CD14-positive monocyte (primary cell): Measurements from ENCODE around the gene RIC3. TPM values are rescaled to one million over a fixed set of nuclear protein-coding genes. Genes with fewer than 3 reads are reported as not detected.

Experiments used
- DNase-seq, 3 donors: peaks; one replicate each; pipeline ENCODE4 v3.0.0-alpha.2; 2011 to 2022
- H2AFZ ChIP-seq: 2 replicates; pipeline ENCODE4 v1.6.0; 2012; ENCODE audit warnings: mild to moderate bottlenecking, low read depth, low read length, inconsistent platforms; ENCODE audit not compliant: insufficient read depth, poor library complexity, severe bottlenecking
- H3K27ac ChIP-seq, 2 donors: 1 replicate in 1 of 2; 2 replicates in 1 of 2; pipeline ENCODE4 v1.5.1; 2012 to 2013; ENCODE audit warnings: low read length in 2 of 2, control low read depth in 1 of 2, inconsistent platforms in 1 of 2, low read depth in 1 of 2, mild to moderate bottlenecking in 1 of 2
- H3K27me3 ChIP-seq, 2 donors: one replicate each; pipeline versions ENCODE4 v1.6.0 to v1.6.1; 2011 to 2013; ENCODE audit warnings: low read length in 2 of 2; ENCODE audit not compliant: control insufficient read depth in 2 of 2, insufficient read depth in 2 of 2
- H3K36me3 ChIP-seq, 2 donors: replicated peaks in 1 of 2; 1 replicate in 1 of 2; 2 replicates in 1 of 2; pipeline versions ENCODE4 v1.5.1 to v1.6.1; 2012 to 2013; ENCODE audit warnings: low read length in 2 of 2, control low read depth in 1 of 2, inconsistent platforms in 1 of 2, mild to moderate bottlenecking in 1 of 2; ENCODE audit not compliant: insufficient read depth in 2 of 2, control insufficient read depth in 1 of 2
- H3K4me1 ChIP-seq, 2 donors: 1 replicate in 1 of 2; 2 replicates in 1 of 2; pipeline versions ENCODE4 v1.5.1 to v1.6.1; 2012 to 2013; ENCODE audit warnings: low read length in 2 of 2, control low read depth in 1 of 2, inconsistent platforms in 1 of 2, mild to moderate bottlenecking in 1 of 2, moderate library complexity in 1 of 2; ENCODE audit not compliant: insufficient read depth in 2 of 2, control insufficient read depth in 1 of 2
- H3K4me2 ChIP-seq: replicated peaks from 2 replicates; pipeline ENCODE3; 2012; ENCODE audit warnings: low read length, moderate library complexity, mild to moderate bottlenecking; ENCODE audit not compliant: poor library complexity, severe bottlenecking; ENCODE audit errors: extremely low read depth
- H3K4me3 ChIP-seq, 3 experiments: fragments of 200-600 bp in 1 of 3; sonication (generic) in 1 of 3; replicated peaks in 1 of 3; 1 replicate in 2 of 3; 2 replicates in 1 of 3; pipeline ENCODE4 v1.5.1; 2011 to 2013; ENCODE audit warnings: low read length in 3 of 3, mild to moderate bottlenecking in 3 of 3, control low read depth in 2 of 3, low read depth in 2 of 3, inconsistent platforms in 1 of 3, moderate library complexity in 1 of 3
- H3K79me2 ChIP-seq: 2 replicates; pipeline ENCODE4 v1.6.0; 2012; ENCODE audit warnings: mild to moderate bottlenecking, control low read depth, inconsistent platforms, low read length, moderate library complexity; ENCODE audit not compliant: insufficient read depth
- H3K9ac ChIP-seq: 2 replicates; pipeline ENCODE4 v1.6.0; 2017; ENCODE audit warnings: low read length, mild to moderate bottlenecking; ENCODE audit not compliant: insufficient read depth, poor library complexity, severe bottlenecking
- H3K9me3 ChIP-seq, 2 donors: replicated peaks in 1 of 2; 1 replicate in 1 of 2; 2 replicates in 1 of 2; pipeline versions ENCODE4 v1.5.1 to v1.6.1; 2012 to 2013; ENCODE audit warnings: low read length in 2 of 2, control low read depth in 1 of 2; ENCODE audit not compliant: control insufficient read depth in 1 of 2, insufficient read depth in 1 of 2
- H4K20me1 ChIP-seq: 2 replicates; pipeline ENCODE4 v1.6.0; 2012; ENCODE audit warnings: mild to moderate bottlenecking, low read length, control low read depth, moderate library complexity; ENCODE audit not compliant: insufficient read depth
- H3K27ac Mint-ChIP-seq, 7 donors: one replicate each; pipeline ENCODE4 v1.8.0; 2020; ENCODE audit warnings: mild to moderate bottlenecking in 7 of 7, mixed read lengths in 7 of 7, moderate library complexity in 6 of 7, inconsistent platforms in 2 of 7
- H3K27me3 Mint-ChIP-seq, 3 donors: one replicate each; pipeline ENCODE4 v1.8.0; 2021 to 2022; ENCODE audit warnings: low read depth in 3 of 3, mild to moderate bottlenecking in 3 of 3, mixed read lengths in 3 of 3, moderate library complexity in 3 of 3, inconsistent platforms in 1 of 3
- H3K36me3 Mint-ChIP-seq, 2 donors: one replicate each; pipeline ENCODE4 v1.8.0; 2020; ENCODE audit warnings: mixed read lengths in 2 of 2, inconsistent platforms in 1 of 2, mild to moderate bottlenecking in 1 of 2
- H3K4me1 Mint-ChIP-seq: one replicate; pipeline ENCODE4 v1.8.0; 2020; ENCODE audit warnings: mild to moderate bottlenecking, mixed read lengths
- H3K4me3 Mint-ChIP-seq, 2 donors: one replicate each; pipeline ENCODE4 v1.8.0; 2020; ENCODE audit warnings: mild to moderate bottlenecking in 2 of 2, mixed read lengths in 2 of 2, moderate library complexity in 1 of 2
- H3K9me3 Mint-ChIP-seq, 7 donors: one replicate each; pipeline ENCODE4 v1.8.0; 2020 to 2022; ENCODE audit warnings: mixed read lengths in 7 of 7, mild to moderate bottlenecking in 6 of 7, moderate library complexity in 6 of 7, inconsistent platforms in 2 of 7
- CTCF ChIP-seq: fragments of 200-600 bp; IDR thresholded peaks from one replicate; pipeline ENCODE4 v1.8.0; 2022; ENCODE audit warnings: antibody characterized with exemption, mild to moderate bottlenecking
- WGBS: methylation state at CpG from one replicate; pipeline ENCODE4 v1.1.5; 2013; ENCODE audit warnings: missing lambda C conversion rate; ENCODE audit not compliant: insufficient coverage; 5-methylcytosine and 5-hydroxymethylcytosine counted together
- intact Hi-C, 2 donors: fragments of 100-400 bp; cut with micrococcal nuclease; formaldehyde crosslinking; loops; one replicate each; pipeline versions ENCODE4 v1.15.0 to v1.15.1; 2023
- polyA plus RNA-seq, 3 donors: library from polyadenylated mRNA; depleted of rRNA in 1 of 3; unstranded in 2 of 3; stranded (reverse) in 1 of 3; fragments of 300-500 nt in 2 of 3; fragments of >200 nt in 1 of 3; fragmentation: Illumina TruSeq in 2 of 3; gene quantifications; 1 replicate in 2 of 3; 2 replicates in 1 of 3; pipeline ENCODE4 v1.2.3, GENCODE V29; 2012 to 2021

Gene RIC3
- polyA plus RNA-seq, 3 donors = 0.17 TPM; not detected in 2

GRCh38 chr11:8087185-8087584 lies 81.6 kb downstream of the RIC3 start:
- peaks cover 0 to 11% of the 10 kb centered on the region in 2 donors for H3K27me3 ChIP-seq
- no peaks in the 10 kb centered on the region for H3K36me3 ChIP-seq
- H3K4me1 ChIP-seq = no peaks in the 10 kb centered on the region
- no peak overlapping the region for H3K4me2 ChIP-seq
- H3K9ac ChIP-seq = no peak overlapping the region
- no peak overlapping the region for H3K27ac ChIP-seq
- H4K20me1 ChIP-seq = no peaks in the 10 kb centered on the region
- peaks cover 18 to 22% (median 21%) of the 10 kb centered on the region in 3 donors for H3K27me3 Mint-ChIP-seq
- H3K4me3 Mint-ChIP-seq = no peak overlapping the region
- TF ChIP-seq CTCF = no peak
- H3K79me2 ChIP-seq = no peaks in the 10 kb centered on the region
- no peak overlapping the region for H2AFZ ChIP-seq
- no peaks in the 10 kb centered on the region for H3K36me3 Mint-ChIP-seq
- peaks cover 0 to 2% of the 10 kb centered on the region in 2 donors for H3K9me3 ChIP-seq
- H3K4me1 Mint-ChIP-seq = no peaks in the 10 kb centered on the region
- H3K9me3 Mint-ChIP-seq = no peaks in the 10 kb centered on the region
- H3K27ac Mint-ChIP-seq = no peak overlapping the region
- DNase-seq = no peak
- WGBS = 83% methylated on average over 4 of the region's 4 CpGs
- H3K4me3 ChIP-seq = no peak overlapping the region
- intact Hi-C loops = no loop called here

GRCh38 chr11:8086571-8086970 lies 82.3 kb downstream of the RIC3 start:
- Mint-ChIP-seq H3K4me3 (no peak overlapping the region), H3K4me1 (no peaks in the 10 kb centered on the region), H3K27ac (no peak overlapping the region), H3K9me3 (peaks cover 0 to 4% (median 0%) of the 10 kb centered on the region in 7 donors), H3K36me3 (no peaks in the 10 kb centered on the region), H3K27me3 (peaks cover 24 to 28% (median 27%) of the 10 kb centered on the region in 3 donors)
- H3K27me3 ChIP-seq = peaks cover 4 to 17% of the 10 kb centered on the region in 2 donors
- H2AFZ ChIP-seq = no peak overlapping the region
- H3K79me2 ChIP-seq = no peaks in the 10 kb centered on the region
- intact Hi-C loops = no loop called here
- no peak overlapping the region for H3K4me3 ChIP-seq
- H3K4me1 ChIP-seq = no peaks in the 10 kb centered on the region
- no peak overlapping the region for H3K9ac ChIP-seq
- H3K36me3 ChIP-seq = no peaks in the 10 kb centered on the region
- H4K20me1 ChIP-seq = no peaks in the 10 kb centered on the region
- 96% methylated on average over 4 of the region's 7 CpGs for WGBS
- no peak for TF ChIP-seq CTCF
- peaks cover 0 to 8% of the 10 kb centered on the region in 2 donors for H3K9me3 ChIP-seq
- DNase-seq = no peak
- H3K4me2 ChIP-seq = no peak overlapping the region
- H3K27ac ChIP-seq = no peak overlapping the region
